HCT116 (cell line): ENCODE results near the gene AP1M1. TPM values are rescaled to one million over a fixed set of nuclear protein-coding genes. Genes with fewer than 3 reads are reported as not detected.

Experiments
- ATAC-seq: fragments of 200-7000 bp; cut with Tn5 transposase; 2 replicates; pipeline ENCODE4 v1.9.1; 2020; ENCODE audit warnings: mild to moderate bottlenecking, moderate library complexity
- BruUV-seq: library from RNA; stranded (reverse); fragments of 400-500 nt; replicated peaks from 2 replicates; lab custom pipeline; 2021; lab: Mats Ljungman, UMichigan
- CTCF ChIA-PET: fragments of 300-600 bp; sonication (Branson Sonifier 250); formaldehyde crosslinking; loops from one replicate; lab custom pipeline; 2021; ENCODE audit warnings: antibody characterized with exemption; lab: Charles Lee
- POLR2A ChIA-PET: fragments of 300-600, 350-600 bp; sonication (Branson Sonifier 250); formaldehyde crosslinking; loops from one replicate; lab custom pipeline; 2021; ENCODE audit warnings: antibody characterized with exemption; lab: Charles Lee
- RAD21 ChIA-PET, 2 experiments: fragments of 300-600 bp; sonication (Branson Sonifier 250); formaldehyde crosslinking; loops; one replicate each; lab custom pipeline; 2023; ENCODE audit warnings: low total read pairs in 2 of 2; ENCODE audit not compliant: uncharacterized antibody in 2 of 2, unreplicated experiment in 2 of 2, low non-redundant PET in 1 of 2; lab: Charles Lee
- DNase-seq: peaks from one replicate; pipeline ENCODE4 v3.0.0-alpha.2; 2010; ENCODE audit warnings: low read depth, low spot score
- H2AFZ ChIP-seq: fragments of 200-600 bp; shearing (Covaris generic), sonication (generic); 2 replicates; pipeline ENCODE4 v1.6.1; 2017; ENCODE audit warnings: low read depth, mixed run types, mixed read lengths, antibody characterized with exemption, low read length; ENCODE audit not compliant: poor library complexity, severe bottlenecking
- H3K27ac ChIP-seq: 2 replicates; pipeline ENCODE4 v1.5.1; 2012; ENCODE audit warnings: low read depth, low read length
- H3K27me3 ChIP-seq: fragments of 200-600 bp; sonication (generic); 2 replicates; pipeline ENCODE4 v1.6.1; 2016; ENCODE audit warnings: mixed run types, low read length, mixed read lengths; ENCODE audit not compliant: insufficient read depth
- H3K36me3 ChIP-seq, 2 experiments: fragments of 200-500 bp in 1 of 2; fragments of 200-600 bp in 1 of 2; sonication (Bioruptor generic) in 1 of 2; sonication (generic) in 1 of 2; 2 replicates each; pipeline versions ENCODE4 v1.5.1 to v1.6.1; 2014 to 2016; ENCODE audit warnings: low read length in 2 of 2, inconsistent platforms in 1 of 2, mixed read lengths in 1 of 2, mixed run types in 1 of 2; ENCODE audit not compliant: insufficient read depth in 2 of 2, control insufficient read depth in 1 of 2
- H3K4me1 ChIP-seq, 2 experiments: fragments of 200-600 bp in 1 of 2; sonication (generic) in 1 of 2; 2 replicates each; pipeline versions ENCODE4 v1.5.1 to v1.6.1; 2012 to 2017; ENCODE audit warnings: low read length in 2 of 2, inconsistent platforms in 1 of 2, mild to moderate bottlenecking in 1 of 2, mixed read lengths in 1 of 2, mixed run types in 1 of 2, moderate library complexity in 1 of 2; ENCODE audit not compliant: insufficient read depth in 2 of 2, control insufficient read depth in 1 of 2
- H3K4me2 ChIP-seq: fragments of 200-600 bp; sonication (generic); 2 replicates; pipeline ENCODE4 v1.6.1; 2017; ENCODE audit warnings: mixed run types, low read length, mixed read lengths
- H3K4me3 ChIP-seq, 2 experiments: fragments of 200-600 bp in 1 of 2; sonication (generic) in 1 of 2; replicated peaks in 1 of 2; 2 replicates each; pipeline ENCODE4 v1.5.1; 2011 to 2016; ENCODE audit warnings: low read length in 2 of 2, control low read depth in 1 of 2, low read depth in 1 of 2, mild to moderate bottlenecking in 1 of 2, mixed read lengths in 1 of 2, mixed run types in 1 of 2
- H3K79me2 ChIP-seq: fragments of 200-600 bp; sonication (generic); 2 replicates; pipeline ENCODE4 v1.6.1; 2017; ENCODE audit warnings: mild to moderate bottlenecking, mixed run types, low read length, moderate library complexity, mixed read lengths; ENCODE audit not compliant: insufficient read depth
- H3K9ac ChIP-seq: fragments of 200-600 bp; sonication (generic); 2 replicates; pipeline ENCODE4 v1.6.1; 2016; ENCODE audit warnings: low read length, mixed read lengths
- H3K9me2 ChIP-seq: fragments of 200-600 bp; sonication (generic), shearing (Covaris generic); 2 replicates; pipeline ENCODE4 v1.6.1; 2017; ENCODE audit warnings: mixed run types, mild to moderate bottlenecking, moderate library complexity; ENCODE audit not compliant: insufficient read depth
- H3K9me3 ChIP-seq, 2 experiments: fragments of 200-500 bp in 1 of 2; fragments of 200-600 bp in 1 of 2; sonication (Bioruptor generic) in 1 of 2; sonication (generic) in 1 of 2; 2 replicates each; pipeline ENCODE4 v1.6.1; 2014 to 2017; ENCODE audit warnings: low read length in 2 of 2, mixed read lengths in 2 of 2, inconsistent platforms in 1 of 2, low read depth in 1 of 2, mild to moderate bottlenecking in 1 of 2, mixed run types in 1 of 2, moderate library complexity in 1 of 2; ENCODE audit not compliant: control insufficient read depth in 1 of 2, insufficient read depth in 1 of 2
- H4K20me1 ChIP-seq: fragments of 200-600 bp; sonication (generic), shearing (Covaris generic); 2 replicates; pipeline ENCODE4 v1.6.1; 2017; ENCODE audit warnings: mixed run types, mild to moderate bottlenecking, moderate library complexity; ENCODE audit not compliant: insufficient read depth
- CBX3 ChIP-seq: IDR thresholded peaks from 2 replicates; pipeline ENCODE4 v1.6.1; 2012; ENCODE audit warnings: low read depth
- CEBPB ChIP-seq: IDR thresholded peaks from 2 replicates; pipeline ENCODE4 v1.6.1; 2012; ENCODE audit warnings: low read depth
- EZH2 ChIP-seq: fragments of 200-600 bp; sonication (generic); IDR thresholded peaks from 2 replicates; pipeline ENCODE4 v1.6.1; 2017; ENCODE audit warnings: antibody characterized with exemption, mixed run types
- ZNF274 ChIP-seq: fragments of 200-500 bp; sonication (Bioruptor generic); IDR thresholded peaks from 2 replicates; pipeline ENCODE4 v1.6.1; 2014; ENCODE audit warnings: mild to moderate bottlenecking, low read depth, low read length, inconsistent platforms
- intact Hi-C: fragments of 100-400 bp; cut with micrococcal nuclease; formaldehyde crosslinking; loops from 2 replicates; pipeline ENCODE4 v1.10.0; 2022
- total RNA-seq: library from RNA; stranded (reverse); gene quantifications from one replicate; pipeline ENCODE4 v1.2.1, GENCODE V29; 2021; ENCODE audit not compliant: unreplicated experiment
- TF ChIP-seq, protein P1 (sequence below): IDR thresholded peaks from 2 replicates; pipeline ENCODE4 v1.6.1; 2012
- TF ChIP-seq, protein P2 (sequence below), 3 experiments: fragments of 200-600 bp in 1 of 3; sonication (generic) in 1 of 3; IDR thresholded peaks in 2 of 3; conservative IDR thresholded peaks in 1 of 3; 2 replicates each; pipeline ENCODE4 v1.5.1; 2012 to 2017; ENCODE audit warnings: low read depth in 2 of 3, low read length in 2 of 3, antibody characterized with exemption in 1 of 3, borderline replicate concordance in 1 of 3, control low read depth in 1 of 3, mild to moderate bottlenecking in 1 of 3, mixed read lengths in 1 of 3, mixed run types in 1 of 3, moderate library complexity in 1 of 3; ENCODE audit not compliant: insufficient read depth in 1 of 3

AP1M1 gene
- total RNA-seq, 1 experiment from 2014 or later = 50.0 TPM

DNA sequence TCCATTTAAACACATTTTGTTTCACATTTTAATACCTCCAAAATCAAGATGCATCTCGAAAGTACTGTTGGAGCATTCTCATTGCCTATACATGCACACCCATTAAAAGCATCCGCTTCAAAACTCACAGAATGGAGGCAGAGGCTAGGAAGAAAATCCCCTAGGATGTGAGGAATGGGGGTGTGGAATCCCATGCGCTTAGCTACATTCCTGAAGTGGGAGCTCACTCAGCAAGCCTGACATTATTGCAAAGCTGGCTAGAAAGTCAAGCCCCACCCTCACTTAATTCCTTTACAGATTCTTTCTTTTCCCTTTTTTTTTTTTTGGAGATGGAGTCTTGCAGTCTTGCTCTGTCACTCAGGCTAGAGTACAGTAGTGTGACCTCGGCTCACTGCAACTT is 17.1 kb upstream of the AP1M1 start:
- Histone ChIP-seq H3K27me3 (no peaks in the 10 kb centered on the region), H3K9me3 (peaks cover 3 to 5% of the 10 kb centered on the region in 2 experiments; a peak in 2 of 4 replicates), H4K20me1 (no peaks in the 10 kb centered on the region), H3K4me2 (peak overlapping the region; percentile 45), H3K9me2 (no peaks in the 10 kb centered on the region), H2AFZ (peak overlapping the region; percentile 2), H3K4me1 (peaks cover 14 to 34% of the 10 kb centered on the region in 2 experiments), H3K79me2 (peaks cover 4% of the 10 kb centered on the region), H3K9ac (no peak overlapping the region), H3K27ac (no peak overlapping the region), H3K4me3 (no peak overlapping the region), H3K36me3 (no peaks in the 10 kb centered on the region)
- POLR2A ChIA-PET = interaction anchor here (0.8 to 1.8 kb wide), 2 partner anchors 19 to 107 kb away, joined by 3 to 8 read pairs; no protein-coding TSS in a partner anchor
- ATAC-seq (no peak), DNase-seq (no peak)
- no peak for TF ChIP-seq CBX3
- no peak for TF ChIP-seq CEBPB
- TF ChIP-seq, protein P1, sequence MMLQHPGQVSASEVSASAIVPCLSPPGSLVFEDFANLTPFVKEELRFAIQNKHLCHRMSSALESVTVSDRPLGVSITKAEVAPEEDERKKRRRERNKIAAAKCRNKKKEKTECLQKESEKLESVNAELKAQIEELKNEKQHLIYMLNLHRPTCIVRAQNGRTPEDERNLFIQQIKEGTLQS = no peak
- no peak for TF ChIP-seq EZH2
- TF ChIP-seq ZNF274 = no peak
- TF ChIP-seq, protein P2, sequence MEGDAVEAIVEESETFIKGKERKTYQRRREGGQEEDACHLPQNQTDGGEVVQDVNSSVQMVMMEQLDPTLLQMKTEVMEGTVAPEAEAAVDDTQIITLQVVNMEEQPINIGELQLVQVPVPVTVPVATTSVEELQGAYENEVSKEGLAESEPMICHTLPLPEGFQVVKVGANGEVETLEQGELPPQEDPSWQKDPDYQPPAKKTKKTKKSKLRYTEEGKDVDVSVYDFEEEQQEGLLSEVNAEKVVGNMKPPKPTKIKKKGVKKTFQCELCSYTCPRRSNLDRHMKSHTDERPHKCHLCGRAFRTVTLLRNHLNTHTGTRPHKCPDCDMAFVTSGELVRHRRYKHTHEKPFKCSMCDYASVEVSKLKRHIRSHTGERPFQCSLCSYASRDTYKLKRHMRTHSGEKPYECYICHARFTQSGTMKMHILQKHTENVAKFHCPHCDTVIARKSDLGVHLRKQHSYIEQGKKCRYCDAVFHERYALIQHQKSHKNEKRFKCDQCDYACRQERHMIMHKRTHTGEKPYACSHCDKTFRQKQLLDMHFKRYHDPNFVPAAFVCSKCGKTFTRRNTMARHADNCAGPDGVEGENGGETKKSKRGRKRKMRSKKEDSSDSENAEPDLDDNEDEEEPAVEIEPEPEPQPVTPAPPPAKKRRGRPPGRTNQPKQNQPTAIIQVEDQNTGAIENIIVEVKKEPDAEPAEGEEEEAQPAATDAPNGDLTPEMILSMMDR (IDR thresholded peaks at IDR 0.05 in 2 of 3, conservative IDR thresholded peaks at IDR 0.05 in 1 of 3; ENCODE audit: borderline replicate concordance in 1 of 3, insufficient read depth in 1 of 3, low read depth in 2 of 3, low read length in 2 of 3) = no peak
- no TSS peak for BruUV-seq
- CTCF ChIA-PET = interaction anchor here (1.5 to 3.8 kb wide), 2 partner anchors 139 to 155 kb away, joined by 3 to 28 read pairs; no protein-coding TSS in a partner anchor
- RAD21 ChIA-PET = no interaction called here
- intact Hi-C loops = loop anchor here (5.0 kb wide), 1 partner anchor 343 kb away; no protein-coding TSS in a partner anchor
